ENCODE measurements around the gene SHOC2. TPM values are rescaled to one million over a fixed set of nuclear protein-coding genes. Genes with fewer than 3 reads are reported as not detected.

SHOC2 gene
- polyA plus RNA-seq, 1 donor from 2014 or later = 46.0 TPM

- peaks cover 5% of the 10 kb centered on the region for H4K20me1 ChIP-seq (ENCODE audit: insufficient read depth)
- no peak overlapping the region for H2AFZ ChIP-seq (ENCODE audit: low read depth, low read length)
- no peaks in the 10 kb centered on the region for H3K27me3 ChIP-seq (ENCODE audit: insufficient read depth, low read depth, low read length)
- H3F3A ChIP-seq (ENCODE audit: insufficient read depth, low read length, poor library complexity, severe bottlenecking) = no peaks in the 10 kb centered on the region
- no peak overlapping the region for H3K27ac ChIP-seq (ENCODE audit: low read length)
- H3K36me3 ChIP-seq (ENCODE audit: insufficient read depth, low read length) = no peaks in the 10 kb centered on the region
- H3K4me3 ChIP-seq (ENCODE audit: low read length) = no peak overlapping the region
- H3K9ac ChIP-seq (ENCODE audit: low read length) = no peak overlapping the region
- no peak overlapping the region for H3K4me2 ChIP-seq (ENCODE audit: low read length)
- no peaks in the 10 kb centered on the region for H3K9me2 ChIP-seq (ENCODE audit: insufficient read depth, low read length)
- TF ChIP-seq POLR2AphosphoS5 (IDR thresholded peaks at IDR 0.05) = no peak
- TF ChIP-seq SMC3 (conservative IDR thresholded peaks at IDR 0.05; ENCODE audit: poor library complexity) = no peak
- TF ChIP-seq, protein P1, sequence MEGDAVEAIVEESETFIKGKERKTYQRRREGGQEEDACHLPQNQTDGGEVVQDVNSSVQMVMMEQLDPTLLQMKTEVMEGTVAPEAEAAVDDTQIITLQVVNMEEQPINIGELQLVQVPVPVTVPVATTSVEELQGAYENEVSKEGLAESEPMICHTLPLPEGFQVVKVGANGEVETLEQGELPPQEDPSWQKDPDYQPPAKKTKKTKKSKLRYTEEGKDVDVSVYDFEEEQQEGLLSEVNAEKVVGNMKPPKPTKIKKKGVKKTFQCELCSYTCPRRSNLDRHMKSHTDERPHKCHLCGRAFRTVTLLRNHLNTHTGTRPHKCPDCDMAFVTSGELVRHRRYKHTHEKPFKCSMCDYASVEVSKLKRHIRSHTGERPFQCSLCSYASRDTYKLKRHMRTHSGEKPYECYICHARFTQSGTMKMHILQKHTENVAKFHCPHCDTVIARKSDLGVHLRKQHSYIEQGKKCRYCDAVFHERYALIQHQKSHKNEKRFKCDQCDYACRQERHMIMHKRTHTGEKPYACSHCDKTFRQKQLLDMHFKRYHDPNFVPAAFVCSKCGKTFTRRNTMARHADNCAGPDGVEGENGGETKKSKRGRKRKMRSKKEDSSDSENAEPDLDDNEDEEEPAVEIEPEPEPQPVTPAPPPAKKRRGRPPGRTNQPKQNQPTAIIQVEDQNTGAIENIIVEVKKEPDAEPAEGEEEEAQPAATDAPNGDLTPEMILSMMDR (IDR thresholded peaks at IDR 0.05; ENCODE audit: poor library complexity, severe bottlenecking) = no peak
- TF ChIP-seq, protein P2, sequence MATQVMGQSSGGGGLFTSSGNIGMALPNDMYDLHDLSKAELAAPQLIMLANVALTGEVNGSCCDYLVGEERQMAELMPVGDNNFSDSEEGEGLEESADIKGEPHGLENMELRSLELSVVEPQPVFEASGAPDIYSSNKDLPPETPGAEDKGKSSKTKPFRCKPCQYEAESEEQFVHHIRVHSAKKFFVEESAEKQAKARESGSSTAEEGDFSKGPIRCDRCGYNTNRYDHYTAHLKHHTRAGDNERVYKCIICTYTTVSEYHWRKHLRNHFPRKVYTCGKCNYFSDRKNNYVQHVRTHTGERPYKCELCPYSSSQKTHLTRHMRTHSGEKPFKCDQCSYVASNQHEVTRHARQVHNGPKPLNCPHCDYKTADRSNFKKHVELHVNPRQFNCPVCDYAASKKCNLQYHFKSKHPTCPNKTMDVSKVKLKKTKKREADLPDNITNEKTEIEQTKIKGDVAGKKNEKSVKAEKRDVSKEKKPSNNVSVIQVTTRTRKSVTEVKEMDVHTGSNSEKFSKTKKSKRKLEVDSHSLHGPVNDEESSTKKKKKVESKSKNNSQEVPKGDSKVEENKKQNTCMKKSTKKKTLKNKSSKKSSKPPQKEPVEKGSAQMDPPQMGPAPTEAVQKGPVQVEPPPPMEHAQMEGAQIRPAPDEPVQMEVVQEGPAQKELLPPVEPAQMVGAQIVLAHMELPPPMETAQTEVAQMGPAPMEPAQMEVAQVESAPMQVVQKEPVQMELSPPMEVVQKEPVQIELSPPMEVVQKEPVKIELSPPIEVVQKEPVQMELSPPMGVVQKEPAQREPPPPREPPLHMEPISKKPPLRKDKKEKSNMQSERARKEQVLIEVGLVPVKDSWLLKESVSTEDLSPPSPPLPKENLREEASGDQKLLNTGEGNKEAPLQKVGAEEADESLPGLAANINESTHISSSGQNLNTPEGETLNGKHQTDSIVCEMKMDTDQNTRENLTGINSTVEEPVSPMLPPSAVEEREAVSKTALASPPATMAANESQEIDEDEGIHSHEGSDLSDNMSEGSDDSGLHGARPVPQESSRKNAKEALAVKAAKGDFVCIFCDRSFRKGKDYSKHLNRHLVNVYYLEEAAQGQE (IDR thresholded peaks at IDR 0.05; ENCODE audit: borderline replicate concordance) = no peak
- TF ChIP-seq TAF1 (IDR thresholded peaks at IDR 0.05; ENCODE audit: low read depth) = no peak
- TF ChIP-seq EZH2 (IDR thresholded peaks at IDR 0.05; ENCODE audit: borderline replicate concordance, insufficient read depth, low read length, poor library complexity, severe bottlenecking) = no peak
- TF ChIP-seq MXI1 (conservative IDR thresholded peaks at IDR 0.05; ENCODE audit: poor library complexity, severe bottlenecking) = no peak
- TF ChIP-seq EP300 (conservative IDR thresholded peaks at IDR 0.05; ENCODE audit: poor library complexity, severe bottlenecking) = no peak
- no peak for TF ChIP-seq RAD21 (conservative IDR thresholded peaks at IDR 0.05)
- peaks cover 90% of the 10 kb centered on the region for H3K79me2 ChIP-seq (replicated peaks; ENCODE audit: insufficient read depth, low read length)
- no peaks in the 10 kb centered on the region for H3K9me3 ChIP-seq (ENCODE audit: low read length)
These were observed 17.4 kb downstream of the SHOC2 start for GRCh38 chr10:110936757-110937156.

GRCh38 chr10:110939419-110939818, 20.0 kb downstream of the SHOC2 start:
- H3F3A ChIP-seq (ENCODE audit: insufficient read depth, low read length, poor library complexity, severe bottlenecking) = no peaks in the 10 kb centered on the region
- no peak overlapping the region for H3K9ac ChIP-seq (ENCODE audit: low read length)
- H3K9me3 ChIP-seq (ENCODE audit: low read length) = no peaks in the 10 kb centered on the region
- H3K27me3 ChIP-seq (ENCODE audit: insufficient read depth, low read depth, low read length) = no peaks in the 10 kb centered on the region
- H3K9me2 ChIP-seq (ENCODE audit: insufficient read depth, low read length) = no peaks in the 10 kb centered on the region
- no peak overlapping the region for H3K27ac ChIP-seq (ENCODE audit: low read length)
- no peak overlapping the region for H3K4me2 ChIP-seq (ENCODE audit: low read length)
- H4K20me1 ChIP-seq (ENCODE audit: insufficient read depth) = no peaks in the 10 kb centered on the region
- peak; percentile 74 for TF ChIP-seq POLR2AphosphoS5 (IDR thresholded peaks at IDR 0.05)
- no peak for TF ChIP-seq EZH2 (IDR thresholded peaks at IDR 0.05; ENCODE audit: borderline replicate concordance, insufficient read depth, low read length, poor library complexity, severe bottlenecking)
- TF ChIP-seq EP300 (conservative IDR thresholded peaks at IDR 0.05; ENCODE audit: poor library complexity, severe bottlenecking) = peak; percentile 96
- peaks cover 91% of the 10 kb centered on the region for H3K79me2 ChIP-seq (replicated peaks; ENCODE audit: insufficient read depth, low read length)
- no peak overlapping the region for H2AFZ ChIP-seq (ENCODE audit: low read depth, low read length)
- no peak overlapping the region for H3K4me3 ChIP-seq (ENCODE audit: low read length)
- no peaks in the 10 kb centered on the region for H3K36me3 ChIP-seq (ENCODE audit: insufficient read depth, low read length)
